Prostate gland (tissue), 2 donors: ENCODE measurements around the gene LBHD1.

Source experiments
- POLR2A ChIP-seq: fragments of 450-650 bp; IDR thresholded peaks from one replicate; pipeline ENCODE4 v1.6.1; 2016; ENCODE audit warnings: antibody characterized with exemption, mild to moderate bottlenecking
- TF ChIP-seq, protein P1 (sequence below), 4 experiments: fragments of 200-600 bp in 2 of 4; fragments of 450-650 bp in 2 of 4; sonication (generic) in 2 of 4; IDR thresholded peaks; 1 replicate in 3 of 4; 2 replicates in 1 of 4; pipeline ENCODE4 v1.5.1; 2016 to 2019; ENCODE audit warnings: antibody characterized with exemption in 4 of 4, mild to moderate bottlenecking in 2 of 4, moderate library complexity in 2 of 4

DNA sequence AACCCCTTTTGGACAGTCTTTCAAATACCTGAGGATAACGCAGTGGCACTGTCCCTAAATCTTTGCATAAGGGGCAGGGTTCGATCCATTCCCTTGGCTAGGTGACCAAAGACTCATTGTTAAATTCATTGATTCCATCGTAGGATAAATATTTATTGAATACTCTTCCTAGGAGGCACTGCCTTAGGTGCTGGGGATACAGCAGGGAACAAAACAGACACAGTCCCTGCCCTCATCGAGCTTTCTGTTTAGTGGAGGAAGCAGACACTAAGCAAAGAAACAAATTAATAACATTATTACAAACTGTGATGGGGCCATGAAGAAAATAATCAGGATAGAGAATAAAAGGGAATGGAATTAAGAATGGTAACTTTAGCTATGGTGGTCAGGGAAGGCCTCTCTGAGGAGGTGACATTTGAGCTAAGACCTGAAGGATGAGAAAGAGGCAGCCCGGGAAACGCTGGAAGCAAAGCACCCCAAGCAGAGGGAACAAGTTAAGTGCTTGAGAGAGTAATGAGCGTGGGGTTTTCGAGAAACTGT is 51.0 kb downstream of the LBHD1 start:
- TF ChIP-seq, protein P1, sequence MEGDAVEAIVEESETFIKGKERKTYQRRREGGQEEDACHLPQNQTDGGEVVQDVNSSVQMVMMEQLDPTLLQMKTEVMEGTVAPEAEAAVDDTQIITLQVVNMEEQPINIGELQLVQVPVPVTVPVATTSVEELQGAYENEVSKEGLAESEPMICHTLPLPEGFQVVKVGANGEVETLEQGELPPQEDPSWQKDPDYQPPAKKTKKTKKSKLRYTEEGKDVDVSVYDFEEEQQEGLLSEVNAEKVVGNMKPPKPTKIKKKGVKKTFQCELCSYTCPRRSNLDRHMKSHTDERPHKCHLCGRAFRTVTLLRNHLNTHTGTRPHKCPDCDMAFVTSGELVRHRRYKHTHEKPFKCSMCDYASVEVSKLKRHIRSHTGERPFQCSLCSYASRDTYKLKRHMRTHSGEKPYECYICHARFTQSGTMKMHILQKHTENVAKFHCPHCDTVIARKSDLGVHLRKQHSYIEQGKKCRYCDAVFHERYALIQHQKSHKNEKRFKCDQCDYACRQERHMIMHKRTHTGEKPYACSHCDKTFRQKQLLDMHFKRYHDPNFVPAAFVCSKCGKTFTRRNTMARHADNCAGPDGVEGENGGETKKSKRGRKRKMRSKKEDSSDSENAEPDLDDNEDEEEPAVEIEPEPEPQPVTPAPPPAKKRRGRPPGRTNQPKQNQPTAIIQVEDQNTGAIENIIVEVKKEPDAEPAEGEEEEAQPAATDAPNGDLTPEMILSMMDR (IDR thresholded peaks at IDR 0.05), result no peak
- TF ChIP-seq POLR2A, result no peak
